Large intestine (tissue), 3 donors: ENCODE data around the gene ZBED4. TPM values are rescaled to one million over a fixed set of nuclear protein-coding genes. Genes with fewer than 3 reads are reported as not detected.

Experiments
- DNase-seq, 2 donors: peaks; one replicate each; pipeline versions ENCODE4 v3.0.0 to v3.0.0-alpha.2; 2013
- H3K27ac ChIP-seq: one replicate; pipeline ENCODE4 v1.5.1; 2013; ENCODE audit warnings: low read length
- H3K27me3 ChIP-seq: 2 replicates; pipeline ENCODE4 v1.6.1; 2013; ENCODE audit warnings: low read length; ENCODE audit not compliant: control insufficient read depth, insufficient read depth
- H3K36me3 ChIP-seq: 2 replicates; pipeline ENCODE4 v1.6.1; 2013; ENCODE audit warnings: low read length; ENCODE audit not compliant: control insufficient read depth, insufficient read depth
- H3K4me1 ChIP-seq: one replicate; pipeline ENCODE4 v1.6.1; 2013; ENCODE audit warnings: low read length; ENCODE audit not compliant: control insufficient read depth, insufficient read depth
- H3K4me3 ChIP-seq: one replicate; pipeline ENCODE4 v1.5.1; 2013; ENCODE audit warnings: low read length
- H3K9me3 ChIP-seq: one replicate; pipeline ENCODE4 v1.6.1; 2013; ENCODE audit warnings: mild to moderate bottlenecking, low read depth, low read length, moderate library complexity; ENCODE audit not compliant: control insufficient read depth
- WGBS: methylation state at CpG from one replicate; pipeline ENCODE4 v1.1.5; 2013; ENCODE audit warnings: low lambda C conversion rate; ENCODE audit not compliant: insufficient coverage; 5-methylcytosine and 5-hydroxymethylcytosine counted together
- polyA plus RNA-seq: library from polyadenylated mRNA; unstranded; fragments of 120-200 nt; gene quantifications from one replicate; pipeline ENCODE4 v1.2.1, GENCODE V29; 2013

ZBED4 gene
- polyA plus RNA-seq, 1 donor: 13.3 TPM

DNA sequence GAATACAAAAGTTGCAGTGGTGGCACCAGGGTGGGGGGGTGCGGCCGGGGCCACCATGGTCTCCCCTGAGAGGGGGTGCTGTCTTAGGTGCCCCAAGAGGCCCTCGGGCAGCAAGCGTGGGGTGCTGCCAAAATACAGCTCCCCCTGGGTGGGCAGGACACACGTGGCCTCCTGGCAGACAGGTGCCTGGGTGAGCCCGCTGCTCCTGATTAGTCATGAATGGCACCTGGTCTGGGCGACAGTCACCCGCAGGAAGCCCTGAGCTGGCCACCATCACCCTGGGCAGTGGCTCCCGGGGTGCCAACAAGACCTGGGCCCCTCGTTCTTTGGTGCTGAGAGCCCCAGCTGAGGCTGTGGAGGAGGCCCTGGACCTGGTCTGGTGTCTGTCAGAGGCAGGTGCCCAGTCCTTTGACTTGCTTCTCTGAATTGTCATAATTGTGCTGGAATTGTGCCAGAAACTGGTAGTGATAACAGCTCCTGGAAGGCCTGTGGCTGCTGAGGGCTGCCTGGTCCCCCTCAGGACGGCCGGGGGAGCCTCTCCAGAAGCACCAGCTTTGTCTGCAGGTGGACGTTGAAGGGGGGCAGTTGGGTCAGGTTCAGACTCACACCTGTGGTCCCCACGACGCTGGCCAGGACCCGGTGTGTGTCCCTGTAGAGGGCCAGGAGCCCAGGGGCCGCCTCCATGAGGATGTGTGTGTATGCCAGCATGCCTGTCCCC lies 49.8 kb downstream of the ZBED4 start:
- Histone ChIP-seq H3K36me3 (peaks cover 46% of the 10 kb centered on the region), H3K4me3 (no peak overlapping the region), H3K27ac (no peak overlapping the region), H3K9me3 (no peaks in the 10 kb centered on the region), H3K4me1 (no peaks in the 10 kb centered on the region), H3K27me3 (no peaks in the 10 kb centered on the region)
- WGBS: no CpG with 5 or more reads among the region's 17 CpGs
- no peak for DNase-seq

DNA sequence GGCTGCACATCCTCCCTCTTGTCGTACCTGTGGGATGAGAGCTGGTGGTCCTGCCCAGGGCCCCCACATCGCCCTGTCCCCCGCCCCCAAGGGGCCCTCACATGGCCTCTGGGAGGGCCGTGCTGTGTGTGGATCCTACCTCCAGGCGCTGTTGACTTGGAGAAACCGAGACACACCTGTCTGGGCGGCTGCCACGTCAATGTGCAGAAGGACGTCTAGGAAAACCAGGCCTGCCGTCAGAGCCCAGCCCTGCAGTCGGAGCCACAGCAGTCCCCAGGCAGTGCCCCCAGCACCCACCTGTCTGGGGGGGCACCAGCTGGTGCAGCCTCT lies 50.4 kb downstream of the ZBED4 start:
- no peaks in the 10 kb centered on the region for H3K27me3 ChIP-seq
- WGBS: no CpG with 5 or more reads among the region's 11 CpGs
- DNase-seq: no peak
- H3K9me3 ChIP-seq: no peaks in the 10 kb centered on the region
- H3K36me3 ChIP-seq: peaks cover 49% of the 10 kb centered on the region
- H3K4me1 ChIP-seq: no peaks in the 10 kb centered on the region
- H3K27ac ChIP-seq: no peak overlapping the region
- H3K4me3 ChIP-seq: no peak overlapping the region

DNA sequence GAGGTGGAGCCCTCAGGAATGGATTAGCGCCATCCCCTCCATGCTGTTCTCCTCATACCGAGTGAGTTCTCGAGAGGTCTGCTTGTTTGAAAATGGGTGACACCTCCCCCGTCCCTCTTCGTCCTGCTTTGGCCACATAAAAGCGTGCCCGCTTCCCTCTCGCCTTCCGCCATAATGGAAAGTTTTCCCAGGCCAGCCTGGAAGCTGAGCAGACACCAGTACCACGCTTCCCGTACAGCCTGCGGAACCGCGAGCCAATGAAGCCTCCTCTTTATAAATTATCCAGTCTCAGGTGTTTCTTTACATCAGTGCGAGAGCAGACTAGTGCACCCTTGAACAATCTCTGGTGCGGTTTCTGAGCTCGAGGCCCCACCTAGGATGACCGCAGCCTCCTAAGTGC lies 51.8 kb downstream of the ZBED4 start:
- Histone ChIP-seq H3K4me1 (no peaks in the 10 kb centered on the region), H3K9me3 (no peaks in the 10 kb centered on the region), H3K36me3 (peaks cover 58% of the 10 kb centered on the region), H3K27ac (no peak overlapping the region), H3K4me3 (no peak overlapping the region), H3K27me3 (no peaks in the 10 kb centered on the region)
- no CpG with 5 or more reads among the region's 18 CpGs for WGBS
- no peak for DNase-seq

DNA sequence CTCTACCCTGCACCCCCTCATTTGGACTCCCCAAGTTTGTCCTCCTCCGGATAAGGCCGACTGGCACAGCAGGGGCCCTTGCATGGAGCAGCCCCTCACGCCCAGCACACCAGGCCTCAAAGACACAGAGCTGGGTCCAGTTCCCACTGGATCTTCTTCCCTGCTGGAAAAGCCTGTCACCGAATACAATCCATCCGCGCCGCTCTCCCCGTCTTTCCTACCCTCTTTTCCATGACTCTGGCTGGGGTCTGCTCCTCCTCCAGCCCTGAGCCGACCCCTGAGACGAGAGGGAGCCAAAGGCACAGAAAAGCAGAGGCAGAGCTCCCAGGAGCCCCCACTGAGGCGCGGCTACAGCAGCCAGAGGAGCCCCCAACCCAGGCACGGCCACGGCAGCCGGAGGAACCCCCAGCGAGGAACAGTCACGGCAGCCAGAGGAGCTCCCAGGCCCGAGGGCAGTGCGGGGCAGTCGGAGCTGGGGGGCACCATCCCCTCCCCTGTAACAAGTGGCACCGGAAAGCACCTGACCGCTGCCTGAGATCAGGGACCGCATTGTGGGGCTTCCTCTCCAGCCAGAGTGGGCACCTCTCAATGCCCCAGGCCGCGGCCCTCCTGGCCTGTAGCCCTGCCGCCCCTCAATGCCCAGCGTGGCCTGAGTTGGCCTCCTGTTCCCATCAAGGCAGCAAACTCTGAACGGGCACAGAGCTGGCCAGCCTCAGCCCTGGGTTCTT lies 52.6 kb downstream of the ZBED4 start:
- Histone ChIP-seq H3K4me1 (no peaks in the 10 kb centered on the region), H3K27ac (no peak overlapping the region), H3K36me3 (peaks cover 56% of the 10 kb centered on the region), H3K9me3 (no peaks in the 10 kb centered on the region), H3K4me3 (no peak overlapping the region), H3K27me3 (no peaks in the 10 kb centered on the region)
- no CpG with 5 or more reads among the region's 28 CpGs for WGBS
- no peak for DNase-seq

DNA sequence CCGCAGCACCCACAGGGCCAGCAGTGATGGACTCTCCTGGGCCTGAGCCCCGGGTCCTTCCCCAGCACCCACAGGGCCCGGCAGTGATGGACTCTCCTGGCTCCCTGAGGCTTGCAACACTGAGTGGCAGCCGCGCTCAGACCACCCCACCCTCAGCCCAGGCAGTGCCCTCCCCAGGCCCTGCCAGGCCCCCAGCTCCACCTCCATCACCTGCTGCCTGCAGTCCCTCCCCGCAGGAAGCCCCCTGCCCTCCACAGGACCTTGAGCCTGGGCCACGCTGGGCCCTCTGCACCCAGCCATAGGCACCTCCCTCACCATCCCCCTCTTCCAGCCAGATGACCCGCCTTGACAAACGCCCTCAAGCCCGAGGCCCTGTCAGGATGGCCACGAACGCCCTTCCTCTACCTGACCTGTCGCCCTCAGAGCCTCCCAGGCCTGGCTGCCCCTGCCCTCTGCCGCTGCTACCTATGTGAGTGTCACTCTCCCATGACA lies 53.2 kb downstream of the ZBED4 start:
- Histone ChIP-seq H3K4me1 (no peaks in the 10 kb centered on the region), H3K27ac (no peak overlapping the region), H3K9me3 (no peaks in the 10 kb centered on the region), H3K36me3 (peaks cover 53% of the 10 kb centered on the region), H3K4me3 (no peak overlapping the region), H3K27me3 (no peaks in the 10 kb centered on the region)
- no peak for DNase-seq
- no CpG with 5 or more reads among the region's 14 CpGs for WGBS

DNA sequence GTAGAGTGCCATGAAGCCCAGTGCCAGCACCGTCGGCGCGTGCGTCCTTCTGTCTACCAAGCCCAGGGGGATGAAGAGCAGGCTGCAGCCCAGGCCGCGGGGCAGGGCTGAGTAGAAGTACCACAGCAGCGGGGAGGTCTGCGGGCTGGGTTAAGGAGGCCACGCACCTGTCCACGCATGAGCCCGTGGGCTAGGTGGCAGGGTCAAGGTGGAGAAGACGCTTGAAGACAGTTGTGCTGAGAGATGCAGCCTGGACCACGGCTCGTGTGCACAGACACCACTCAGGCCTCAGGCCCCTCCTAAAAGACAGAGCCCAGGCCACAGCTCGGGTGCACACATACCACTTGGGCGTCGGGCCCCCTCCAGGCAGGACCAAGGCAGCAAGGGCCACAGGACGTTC lies 54.2 kb downstream of the ZBED4 start:
- no CpG with 5 or more reads among the region's 19 CpGs for WGBS
- no peaks in the 10 kb centered on the region for H3K9me3 ChIP-seq

DNA sequence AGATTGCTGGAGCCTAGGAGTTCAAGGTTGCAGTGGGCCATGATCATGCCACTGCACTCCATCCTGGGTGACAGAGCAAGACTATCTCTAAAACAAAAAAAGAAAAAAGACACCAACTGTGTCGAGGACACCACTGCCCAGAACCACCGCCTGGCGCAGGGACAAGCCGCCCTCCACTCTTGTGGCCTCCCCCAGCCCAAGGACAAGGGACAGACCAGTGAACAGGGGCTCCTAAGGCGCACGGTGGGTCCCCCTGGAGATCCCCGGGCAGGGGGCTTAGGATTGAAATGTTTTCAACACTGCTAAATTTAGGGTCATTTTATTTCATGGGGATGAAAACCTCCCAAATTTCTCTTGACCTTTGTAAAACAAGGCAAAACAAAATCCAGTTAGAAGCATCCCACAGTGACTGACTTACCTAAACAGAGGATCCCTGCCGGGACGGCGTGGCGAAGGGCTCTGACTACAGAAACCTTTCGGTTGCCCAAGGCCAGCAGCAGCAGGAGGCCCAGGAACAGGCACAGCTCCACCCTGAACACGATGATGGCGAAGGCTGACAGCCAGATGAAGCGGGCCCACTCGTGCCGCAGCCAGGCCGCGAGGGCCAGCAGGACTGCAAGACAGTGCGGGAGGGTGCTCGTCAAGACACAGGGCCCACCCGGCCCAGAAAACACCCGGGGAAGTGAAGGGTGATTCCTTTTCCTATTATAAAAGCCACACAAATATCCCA lies 56.0 kb downstream of the ZBED4 start:
- no peak overlapping the region for H3K4me3 ChIP-seq
- no peak overlapping the region for H3K27ac ChIP-seq
- DNase-seq: no peak
- no CpG with 5 or more reads among the region's 23 CpGs for WGBS
- no peaks in the 10 kb centered on the region for H3K27me3 ChIP-seq
- no peaks in the 10 kb centered on the region for H3K9me3 ChIP-seq
- no peaks in the 10 kb centered on the region for H3K4me1 ChIP-seq
- H3K36me3 ChIP-seq: peaks cover 52% of the 10 kb centered on the region

More for the DNA sequence above, 54.2 kb downstream of the ZBED4 start:
- H3K36me3 ChIP-seq: peaks cover 57% of the 10 kb centered on the region
- no peak overlapping the region for H3K4me3 ChIP-seq
- H3K27ac ChIP-seq: no peak overlapping the region
- no peaks in the 10 kb centered on the region for H3K27me3 ChIP-seq
- H3K4me1 ChIP-seq: no peaks in the 10 kb centered on the region
- DNase-seq: no peak

DNA sequence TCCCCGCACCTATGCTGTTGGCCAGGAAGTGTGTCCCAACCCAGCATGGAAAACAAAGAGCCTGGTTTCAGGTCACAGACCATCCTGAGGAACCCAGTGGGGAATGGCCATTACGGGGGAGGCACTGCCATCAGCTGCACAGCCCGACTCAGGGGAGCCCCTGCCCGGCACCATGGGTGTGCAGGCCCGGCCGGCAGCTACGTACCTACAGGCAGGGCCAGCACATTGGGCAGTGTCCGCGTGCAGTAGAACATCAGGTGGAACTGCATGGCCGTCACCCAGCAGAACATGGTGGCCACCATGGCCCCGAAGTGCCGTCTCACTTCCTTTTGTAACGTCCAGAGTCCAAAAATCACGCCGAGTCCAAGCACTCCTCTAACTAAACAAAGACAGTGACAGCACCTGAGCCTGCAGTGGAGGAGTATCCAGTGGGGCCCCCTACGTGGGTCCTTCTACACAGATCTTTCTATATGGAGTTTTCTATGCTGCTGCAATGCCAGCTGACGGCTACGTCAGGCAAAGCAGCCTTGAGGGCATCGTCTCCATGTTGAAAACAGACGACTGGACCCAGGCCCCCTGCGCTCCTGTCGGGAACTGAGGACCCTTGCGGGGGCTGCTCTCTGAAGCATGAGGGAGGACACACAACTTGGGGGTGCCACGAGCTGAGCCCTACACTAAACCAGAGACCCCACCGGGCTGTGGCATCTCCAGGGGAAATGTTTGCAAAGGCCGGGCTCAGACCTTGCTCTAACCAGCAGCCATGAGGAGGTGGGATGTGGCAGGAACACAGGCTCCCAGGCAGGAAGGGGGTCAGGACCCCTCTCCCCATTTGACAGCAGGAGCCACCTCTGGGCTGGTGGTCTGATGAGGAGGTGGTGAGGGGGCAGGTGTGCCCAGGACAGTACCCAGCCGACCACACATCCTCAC lies 56.8 kb downstream of the ZBED4 start:
- H3K36me3 ChIP-seq: peaks cover 55% of the 10 kb centered on the region
- H3K27me3 ChIP-seq: no peaks in the 10 kb centered on the region
- no peak for DNase-seq
- no peaks in the 10 kb centered on the region for H3K9me3 ChIP-seq
- no CpG with 5 or more reads among the region's 27 CpGs for WGBS
- H3K27ac ChIP-seq: no peak overlapping the region
- no peak overlapping the region for H3K4me3 ChIP-seq
- no peaks in the 10 kb centered on the region for H3K4me1 ChIP-seq

DNA sequence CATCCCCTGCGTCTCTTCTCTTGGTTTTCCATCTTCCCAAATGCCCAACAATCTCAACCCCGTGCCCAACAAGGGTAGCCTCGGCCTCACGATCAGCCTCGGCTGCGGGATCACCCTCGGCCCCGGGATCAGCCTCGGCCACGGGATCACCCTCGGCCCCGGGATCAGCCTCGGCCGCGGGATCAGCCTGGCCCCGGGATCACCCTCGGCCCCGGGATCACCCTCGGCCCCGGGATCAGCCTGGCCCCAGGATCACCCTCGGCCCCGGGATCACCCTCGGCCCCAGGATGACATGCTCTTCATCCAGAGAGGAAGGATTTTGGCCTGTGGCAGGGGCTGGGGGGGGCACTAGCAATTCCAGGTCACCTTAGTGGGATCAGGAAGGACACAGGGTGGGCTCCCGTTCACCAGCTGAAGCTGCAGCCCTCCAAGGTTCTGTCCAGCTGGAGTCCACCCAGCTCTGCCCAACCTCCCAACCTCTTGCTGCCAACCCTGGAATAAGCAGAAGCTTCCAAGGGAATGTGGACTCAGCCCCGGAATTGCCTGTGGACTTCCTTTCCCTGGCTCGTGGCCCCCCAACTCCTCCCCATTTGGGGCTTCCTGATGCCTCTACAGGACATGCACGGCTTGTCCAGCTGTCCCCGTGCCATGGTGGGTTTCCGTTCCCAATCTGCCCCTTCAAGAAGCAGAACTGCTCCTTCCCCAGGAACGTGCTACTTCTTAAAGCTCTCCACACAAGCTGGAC lies 58.4 kb downstream of the ZBED4 start:
- Histone ChIP-seq H3K4me3 (no peak overlapping the region), H3K27me3 (no peaks in the 10 kb centered on the region), H3K27ac (no peak overlapping the region), H3K9me3 (no peaks in the 10 kb centered on the region), H3K4me1 (peaks cover 2% of the 10 kb centered on the region), H3K36me3 (peaks cover 48% of the 10 kb centered on the region)
- DNase-seq: no peak
- 100% methylated on average over 1 of the region's 30 CpGs for WGBS
